ENCODE measurements around the gene CGB1.

- TF ChIP-seq PATZ1 (CRISPR knock-in tag; IDR thresholded peaks at IDR 0.05; ENCODE audit: borderline replicate concordance) (no peak), BACH2 (CRISPR knock-in tag; IDR thresholded peaks at IDR 0.05; ENCODE audit: borderline replicate concordance) (no peak), PPARA (CRISPR knock-in tag; IDR thresholded peaks at IDR 0.05; ENCODE audit: borderline replicate concordance) (no peak), ZFP3 (CRISPR knock-in tag; IDR thresholded peaks at IDR 0.05) (no peak), ZNF8 (CRISPR knock-in tag; IDR thresholded peaks at IDR 0.05) (no peak), ESRRG (CRISPR knock-in tag; IDR thresholded peaks at IDR 0.05) (no peak), ZNF565 (CRISPR knock-in tag; conservative IDR thresholded peaks at IDR 0.05; ENCODE audit: low read depth) (no peak), TOX (CRISPR knock-in tag; IDR thresholded peaks at IDR 0.05; ENCODE audit: borderline replicate concordance) (no peak), CREB5 (CRISPR knock-in tag; IDR thresholded peaks at IDR 0.05; ENCODE audit: low read depth) (no peak), SNAI2 (CRISPR knock-in tag; IDR thresholded peaks at IDR 0.05) (no peak), CSRNP3 (CRISPR knock-in tag; IDR thresholded peaks at IDR 0.05) (no peak), TCF4 (CRISPR knock-in tag; IDR thresholded peaks at IDR 0.05; ENCODE audit: borderline replicate concordance) (no peak), ARNTL (CRISPR knock-in tag; IDR thresholded peaks at IDR 0.05; ENCODE audit: borderline replicate concordance, low read depth) (no peak), POU6F1 (CRISPR knock-in tag; IDR thresholded peaks at IDR 0.05; ENCODE audit: borderline replicate concordance, low read depth) (no peak)
These were observed 45.6 kb downstream of the CGB1 start for GRCh38 chr19:48991011-48991609.
